ENCODE results near the gene ASCL4. TPM values are rescaled to one million over a fixed set of nuclear protein-coding genes. Genes with fewer than 3 reads are reported as not detected.

The ASCL4 gene
- total RNA-seq, 1 experiment from 2014 or later, result not detected

- H3K4me1 Mint-ChIP-seq (ENCODE audit: low read depth, unreplicated experiment), result no peaks in the 10 kb centered on the region
- TF ChIP-seq, protein P1, sequence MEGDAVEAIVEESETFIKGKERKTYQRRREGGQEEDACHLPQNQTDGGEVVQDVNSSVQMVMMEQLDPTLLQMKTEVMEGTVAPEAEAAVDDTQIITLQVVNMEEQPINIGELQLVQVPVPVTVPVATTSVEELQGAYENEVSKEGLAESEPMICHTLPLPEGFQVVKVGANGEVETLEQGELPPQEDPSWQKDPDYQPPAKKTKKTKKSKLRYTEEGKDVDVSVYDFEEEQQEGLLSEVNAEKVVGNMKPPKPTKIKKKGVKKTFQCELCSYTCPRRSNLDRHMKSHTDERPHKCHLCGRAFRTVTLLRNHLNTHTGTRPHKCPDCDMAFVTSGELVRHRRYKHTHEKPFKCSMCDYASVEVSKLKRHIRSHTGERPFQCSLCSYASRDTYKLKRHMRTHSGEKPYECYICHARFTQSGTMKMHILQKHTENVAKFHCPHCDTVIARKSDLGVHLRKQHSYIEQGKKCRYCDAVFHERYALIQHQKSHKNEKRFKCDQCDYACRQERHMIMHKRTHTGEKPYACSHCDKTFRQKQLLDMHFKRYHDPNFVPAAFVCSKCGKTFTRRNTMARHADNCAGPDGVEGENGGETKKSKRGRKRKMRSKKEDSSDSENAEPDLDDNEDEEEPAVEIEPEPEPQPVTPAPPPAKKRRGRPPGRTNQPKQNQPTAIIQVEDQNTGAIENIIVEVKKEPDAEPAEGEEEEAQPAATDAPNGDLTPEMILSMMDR (IDR thresholded peaks at IDR 0.05; ENCODE audit: unreplicated experiment), result no peak
- no peak for DNase-seq
These were observed 9.2 kb downstream of the ASCL4 start for GRCh38 chr12:107783406-107784376.

DNA sequence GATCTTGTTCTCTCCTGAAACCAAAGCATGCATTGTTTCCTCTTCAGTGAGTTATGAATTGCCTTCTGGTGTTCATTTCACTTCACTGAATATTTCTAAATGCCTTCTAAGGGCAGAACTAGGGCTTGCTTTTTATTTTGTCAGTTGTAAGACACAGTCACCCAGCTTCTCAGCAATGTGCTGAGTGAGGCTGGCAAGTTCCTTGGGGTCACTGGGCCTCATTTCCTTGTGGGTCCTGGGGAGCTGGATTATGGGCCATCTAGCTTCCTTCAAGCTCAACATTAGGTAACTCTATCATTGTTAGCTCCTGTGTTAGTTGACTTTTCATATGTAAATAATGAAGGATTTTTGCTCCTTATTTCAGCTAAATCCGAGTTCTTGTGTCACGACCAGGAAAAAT, 13.8 kb downstream of the ASCL4 start:
- Mint-ChIP-seq H3K27ac (ENCODE audit: unreplicated experiment) (no peak overlapping the region), H3K27me3 (ENCODE audit: unreplicated experiment) (peaks cover 24% of the 10 kb centered on the region), H3K4me3 (ENCODE audit: low read depth, unreplicated experiment) (no peak overlapping the region), H3K36me3 (ENCODE audit: insufficient read depth, unreplicated experiment) (no peaks in the 10 kb centered on the region), H3K9me3 (ENCODE audit: low read depth, unreplicated experiment) (no peaks in the 10 kb centered on the region), H3K4me1 (ENCODE audit: low read depth, unreplicated experiment) (no peaks in the 10 kb centered on the region)
- no TSS peak for BruUV-seq (replicated peaks)
- TF ChIP-seq, protein P1 (IDR thresholded peaks at IDR 0.05; ENCODE audit: unreplicated experiment), result no peak
- DNase-seq, result no peak
- CTCF ChIA-PET, result interaction anchor here (0.6 kb wide), 1 partner anchor 757 kb away, joined by 4 read pairs; no protein-coding TSS in a partner anchor
- intact Hi-C loops (cut with micrococcal nuclease; ENCODE audit: unreplicated experiment), result no loop called here

More at GRCh38 chr12:107783406-107784376, 9.2 kb downstream of the ASCL4 start:
- H3K36me3 Mint-ChIP-seq (ENCODE audit: insufficient read depth, unreplicated experiment), result no peaks in the 10 kb centered on the region
- H3K4me3 Mint-ChIP-seq (ENCODE audit: low read depth, unreplicated experiment), result no peak overlapping the region
- no TSS peak for BruUV-seq (replicated peaks)
- peaks cover 41% of the 10 kb centered on the region for H3K27me3 Mint-ChIP-seq (ENCODE audit: unreplicated experiment)
- intact Hi-C loops (cut with micrococcal nuclease; ENCODE audit: unreplicated experiment), result no loop called here
- H3K27ac Mint-ChIP-seq (ENCODE audit: unreplicated experiment), result no peak overlapping the region
- CTCF ChIA-PET, result interaction anchor here (0.6 kb wide), 1 partner anchor 154 kb away, joined by 3 read pairs; no protein-coding TSS in a partner anchor
- H3K9me3 Mint-ChIP-seq (ENCODE audit: low read depth, unreplicated experiment), result no peaks in the 10 kb centered on the region

- H3K36me3 Mint-ChIP-seq (ENCODE audit: insufficient read depth, unreplicated experiment), result no peaks in the 10 kb centered on the region
- no peak overlapping the region for H3K27ac Mint-ChIP-seq (ENCODE audit: unreplicated experiment)
- intact Hi-C loops (cut with micrococcal nuclease; ENCODE audit: unreplicated experiment), result no loop called here
- no peaks in the 10 kb centered on the region for H3K4me1 Mint-ChIP-seq (ENCODE audit: low read depth, unreplicated experiment)
- CTCF ChIA-PET, result interaction anchor here (0.7 kb wide), 1 partner anchor 108 kb away, joined by 4 read pairs; no protein-coding TSS in a partner anchor
- no TSS peak for BruUV-seq (replicated peaks)
- TF ChIP-seq, protein P1 (IDR thresholded peaks at IDR 0.05; ENCODE audit: unreplicated experiment), result no peak
- H3K4me3 Mint-ChIP-seq (ENCODE audit: low read depth, unreplicated experiment), result no peak overlapping the region
- H3K27me3 Mint-ChIP-seq (ENCODE audit: unreplicated experiment), result peaks cover 30% of the 10 kb centered on the region
- DNase-seq, result no peak
- no peaks in the 10 kb centered on the region for H3K9me3 Mint-ChIP-seq (ENCODE audit: low read depth, unreplicated experiment)
These were observed 14.4 kb downstream of the ASCL4 start for GRCh38 chr12:107788690-107789458.

DNA sequence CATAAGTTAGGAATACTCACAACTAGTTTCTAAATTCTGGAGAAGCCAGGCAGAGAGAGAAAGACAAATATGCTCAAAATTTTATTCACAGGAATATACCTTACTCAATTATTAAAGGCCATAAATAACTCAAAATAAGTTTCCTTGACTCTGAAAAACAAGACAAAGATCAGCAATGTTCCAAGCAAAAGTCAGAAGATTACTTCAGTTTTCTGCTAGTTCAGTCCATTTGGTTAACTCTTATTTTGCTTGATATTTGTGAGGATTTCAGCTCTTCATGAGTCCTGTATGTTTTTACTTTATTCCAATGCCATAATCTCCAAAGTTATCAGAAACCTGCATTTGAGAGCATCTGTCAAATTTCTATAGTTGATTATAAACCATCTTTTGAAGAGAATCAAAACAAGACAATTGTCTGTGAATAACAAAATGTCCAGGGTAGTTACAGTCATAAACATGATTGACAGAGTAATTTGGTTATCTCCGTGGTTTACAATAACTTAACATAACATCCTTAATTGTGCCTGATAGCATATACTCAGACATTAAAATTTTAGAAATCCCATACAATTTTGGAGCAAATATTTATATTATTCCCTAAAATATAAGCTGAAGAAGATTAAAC, 17.1 kb downstream of the ASCL4 start:
- TF ChIP-seq, protein P1 (IDR thresholded peaks at IDR 0.05; ENCODE audit: unreplicated experiment), result no peak
- CTCF ChIA-PET, result no interaction called here
- Mint-ChIP-seq H3K27me3 (ENCODE audit: unreplicated experiment) (peaks cover 54% of the 10 kb centered on the region), H3K36me3 (ENCODE audit: insufficient read depth, unreplicated experiment) (no peaks in the 10 kb centered on the region), H3K27ac (ENCODE audit: unreplicated experiment) (no peak overlapping the region), H3K9me3 (ENCODE audit: low read depth, unreplicated experiment) (no peaks in the 10 kb centered on the region), H3K4me3 (ENCODE audit: low read depth, unreplicated experiment) (no peak overlapping the region), H3K4me1 (ENCODE audit: low read depth, unreplicated experiment) (no peaks in the 10 kb centered on the region)
- no TSS peak for BruUV-seq (replicated peaks)
- intact Hi-C loops (cut with micrococcal nuclease; ENCODE audit: unreplicated experiment), result no loop called here
- no peak for DNase-seq

All from Calu3 (cell line).